Femur (tissue), 1 donor: ENCODE results near the gene CRYBA2.

Experiments used
- DNase-seq: peaks from one replicate; pipeline ENCODE4 v3.0.0-alpha.2; 2017

The CRYBA2 gene

DNA sequence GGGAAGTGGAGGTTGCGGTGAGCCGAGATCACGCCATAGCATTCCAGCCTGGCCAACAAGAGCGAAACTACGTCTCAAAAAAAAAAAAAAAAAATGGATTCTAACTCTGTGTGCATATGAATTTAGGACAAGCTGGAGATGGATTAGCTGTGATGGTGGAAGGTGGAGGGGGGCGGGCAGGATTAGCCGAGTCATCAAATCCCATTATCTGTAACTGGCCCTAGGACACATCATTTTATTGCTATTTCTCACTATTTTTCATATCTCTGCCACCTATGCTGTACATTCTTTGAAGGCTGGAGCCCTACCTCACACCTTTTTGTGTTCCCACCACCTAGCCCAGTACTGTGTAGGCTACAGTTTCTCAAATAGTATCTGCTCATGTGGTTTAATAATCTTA, 41.1 kb downstream of the CRYBA2 start:
- no peak for DNase-seq

DNA sequence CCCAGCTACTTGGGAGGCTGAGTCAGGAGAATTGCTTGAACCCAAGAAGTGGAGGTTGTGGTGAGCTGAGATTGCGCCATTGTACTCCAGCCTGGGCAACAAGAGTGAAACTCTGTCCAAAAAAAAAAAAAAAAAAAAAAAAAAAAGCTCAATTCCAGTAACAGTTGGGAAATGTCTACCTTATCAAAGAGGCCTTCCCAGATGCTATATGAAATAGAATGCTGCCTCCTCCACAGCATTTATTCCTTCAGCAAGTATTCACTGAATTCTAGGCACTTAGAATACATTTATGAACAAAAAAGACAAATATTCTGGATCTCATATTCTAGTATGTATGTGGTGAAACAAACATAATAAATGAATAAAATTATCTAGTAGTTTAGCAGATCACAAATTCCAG, 46.6 kb downstream of the CRYBA2 start:
- no peak for DNase-seq

DNA sequence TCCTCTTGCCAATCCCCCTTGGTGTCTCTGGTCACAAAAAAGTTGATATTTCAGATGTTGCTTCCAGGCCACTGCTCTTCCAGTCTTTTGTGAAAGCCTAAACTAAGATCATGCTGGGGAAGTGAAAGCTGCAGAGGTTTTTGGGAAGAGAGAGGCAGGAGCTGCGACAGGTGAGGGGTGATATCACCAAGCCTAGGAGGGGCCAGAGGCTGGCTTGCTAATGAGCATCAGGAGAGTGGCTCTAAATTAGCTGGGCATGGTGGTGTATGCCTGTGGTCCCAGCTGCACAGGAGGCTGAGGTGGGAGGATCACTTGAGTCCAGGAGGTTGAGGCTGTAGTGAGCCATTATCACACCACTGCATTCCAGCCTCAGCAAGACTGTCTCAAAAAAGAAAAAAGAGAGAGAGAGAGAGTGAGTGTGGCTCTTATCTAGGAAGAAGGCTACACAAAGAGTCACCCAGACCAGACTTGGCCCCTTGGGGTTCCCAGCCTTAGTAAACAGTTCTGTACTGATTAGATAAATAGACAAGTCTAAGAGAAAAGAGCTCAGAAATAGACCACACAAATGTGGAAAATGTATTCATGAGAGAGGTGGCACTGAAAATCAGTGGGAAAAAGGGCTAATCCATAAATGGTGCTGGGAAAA, 48.3 kb downstream of the CRYBA2 start:
- DNase-seq, result no peak
